CD4-positive, alpha-beta T cell treated with Interleukin-12 subunit alpha and Interleukin-12 subunit beta, for 1 hour (primary cell): ENCODE data around the gene CLIP2.
"Not testable (repeated sequence)": the region's sequence is repeated elsewhere in the genome, so short reads cannot be mapped to it uniquely, and the experiment has no call there.

Experiments used
- DNase-seq: peaks from one replicate; pipeline ENCODE4 v3.0.0-alpha.2; 2020

Gene CLIP2

GRCh38 chr7:74376256-74377036 lies 87.2 kb downstream of the CLIP2 start:
- no peak for DNase-seq

GRCh38 chr7:74379938-74380337 lies 90.7 kb downstream of the CLIP2 start:
- no peak for DNase-seq

GRCh38 chr7:74380720-74381119 lies 91.5 kb downstream of the CLIP2 start:
- DNase-seq, result no peak

GRCh38 chr7:74384086-74384485 lies 94.9 kb downstream of the CLIP2 start:
- not testable (repeated sequence) for DNase-seq

- not testable (repeated sequence) for DNase-seq
Measured at GRCh38 chr7:74384854-74385253, 95.6 kb downstream of the CLIP2 start.

- DNase-seq, result no peak
Measured at GRCh38 chr7:74387606-74388005, 98.4 kb downstream of the CLIP2 start.

GRCh38 chr7:74388880-74389415 lies 99.7 kb downstream of the CLIP2 start:
- DNase-seq, result no peak

GRCh38 chr7:74393722-74394121 lies 104.5 kb downstream of the CLIP2 start:
- DNase-seq, result not testable (repeated sequence)

- DNase-seq, result not testable (repeated sequence)
Measured at GRCh38 chr7:74394601-74395000, 105.4 kb downstream of the CLIP2 start.

- no peak for DNase-seq
Measured at GRCh38 chr7:74395745-74396311, 106.6 kb downstream of the CLIP2 start.

GRCh38 chr7:74396993-74397392 lies 107.8 kb downstream of the CLIP2 start:
- DNase-seq, result no peak

- no peak for DNase-seq
Measured at GRCh38 chr7:74398426-74398825, 109.2 kb downstream of the CLIP2 start.

GRCh38 chr7:74399006-74399405 lies 109.8 kb downstream of the CLIP2 start:
- DNase-seq, result no peak

- no peak for DNase-seq
Measured at GRCh38 chr7:74400420-74401136, 111.4 kb downstream of the CLIP2 start.

GRCh38 chr7:74401137-74401859 lies 112.1 kb downstream of the CLIP2 start:
- peak; percentile 74 for DNase-seq

- not testable (repeated sequence) for DNase-seq
Measured at GRCh38 chr7:74402668-74403067, 113.5 kb downstream of the CLIP2 start.

GRCh38 chr7:74403521-74404387 lies 114.5 kb downstream of the CLIP2 start:
- no peak for DNase-seq

GRCh38 chr7:74404388-74404700 lies 115.1 kb downstream of the CLIP2 start:
- no peak for DNase-seq

- no peak for DNase-seq
Measured at GRCh38 chr7:74404741-74405140, 115.5 kb downstream of the CLIP2 start.

GRCh38 chr7:74405191-74405898 lies 116.1 kb downstream of the CLIP2 start:
- DNase-seq, result no peak

GRCh38 chr7:74405899-74406512 lies 116.8 kb downstream of the CLIP2 start:
- no peak for DNase-seq
